Activated T-cell treated with anti-CD3 and anti-CD28 coated beads for 24 hours (primary cell): ENCODE measurements around the gene UBFD1.
"Not testable (repeated sequence)": the region's sequence is repeated elsewhere in the genome, so short reads cannot be mapped to it uniquely, and the experiment has no call there.

Experiments
- DNase-seq: peaks from one replicate; pipeline ENCODE4 v3.0.0-alpha.2; 2020; ENCODE audit warnings: low read depth

The UBFD1 gene, protein sequence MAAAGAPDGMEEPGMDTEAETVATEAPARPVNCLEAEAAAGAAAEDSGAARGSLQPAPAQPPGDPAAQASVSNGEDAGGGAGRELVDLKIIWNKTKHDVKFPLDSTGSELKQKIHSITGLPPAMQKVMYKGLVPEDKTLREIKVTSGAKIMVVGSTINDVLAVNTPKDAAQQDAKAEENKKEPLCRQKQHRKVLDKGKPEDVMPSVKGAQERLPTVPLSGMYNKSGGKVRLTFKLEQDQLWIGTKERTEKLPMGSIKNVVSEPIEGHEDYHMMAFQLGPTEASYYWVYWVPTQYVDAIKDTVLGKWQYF

DNA sequence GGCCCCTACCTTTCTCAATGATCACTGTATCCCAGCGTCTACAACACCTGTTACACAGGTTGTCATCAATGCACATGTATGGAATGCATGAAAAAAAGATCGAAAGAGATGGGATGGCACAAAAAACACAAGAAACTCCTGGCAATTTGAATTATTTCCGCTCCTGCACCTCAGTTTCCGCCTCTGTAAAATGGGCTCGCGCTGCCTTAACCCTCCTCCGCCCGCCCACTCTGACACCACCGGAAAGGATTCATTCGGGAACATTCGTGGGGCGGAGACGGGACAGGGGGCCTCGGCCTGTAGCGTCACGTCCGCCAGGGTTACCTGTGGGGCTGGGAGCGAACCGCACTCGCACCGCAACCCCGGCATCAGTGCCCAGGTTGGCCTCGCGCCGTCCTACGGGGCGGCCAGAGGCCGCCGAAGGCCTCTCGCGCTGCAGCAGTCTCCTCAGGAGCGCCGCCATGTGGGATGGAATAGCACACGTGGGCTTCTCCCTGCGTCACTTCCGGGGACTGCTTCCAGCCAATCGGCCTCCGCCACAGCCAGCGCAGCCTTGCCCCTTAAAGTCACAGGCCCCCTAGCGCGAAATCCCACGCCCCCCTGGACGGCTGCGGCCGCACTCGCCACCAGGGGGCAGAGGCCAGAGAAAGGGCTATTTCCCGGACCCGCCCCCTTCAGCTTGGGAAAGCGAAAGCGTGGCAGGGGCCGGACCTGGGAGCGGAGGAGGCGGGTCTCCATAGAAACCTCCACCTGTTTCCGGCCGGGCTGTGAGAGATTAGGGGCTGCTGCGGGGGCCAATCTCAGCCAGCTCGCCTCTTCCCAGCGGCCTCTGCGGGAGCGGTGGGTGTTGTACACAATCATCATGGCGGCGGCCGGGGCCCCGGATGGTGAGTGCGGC is at the start of gene UBFD1, which contains the start of gene EARS2:
Gene UBFD1, plus strand, starts transcription at position 847 of the 898 bp plus-strand sequence. Its CDS starts 16 bp downstream, at position 863.
Gene EARS2, minus strand, starts transcription at position 470 of the 898 bp plus-strand sequence. Its CDS starts 7 bp downstream, at position 463.
- DNase-seq = peak; percentile 99

DNA sequence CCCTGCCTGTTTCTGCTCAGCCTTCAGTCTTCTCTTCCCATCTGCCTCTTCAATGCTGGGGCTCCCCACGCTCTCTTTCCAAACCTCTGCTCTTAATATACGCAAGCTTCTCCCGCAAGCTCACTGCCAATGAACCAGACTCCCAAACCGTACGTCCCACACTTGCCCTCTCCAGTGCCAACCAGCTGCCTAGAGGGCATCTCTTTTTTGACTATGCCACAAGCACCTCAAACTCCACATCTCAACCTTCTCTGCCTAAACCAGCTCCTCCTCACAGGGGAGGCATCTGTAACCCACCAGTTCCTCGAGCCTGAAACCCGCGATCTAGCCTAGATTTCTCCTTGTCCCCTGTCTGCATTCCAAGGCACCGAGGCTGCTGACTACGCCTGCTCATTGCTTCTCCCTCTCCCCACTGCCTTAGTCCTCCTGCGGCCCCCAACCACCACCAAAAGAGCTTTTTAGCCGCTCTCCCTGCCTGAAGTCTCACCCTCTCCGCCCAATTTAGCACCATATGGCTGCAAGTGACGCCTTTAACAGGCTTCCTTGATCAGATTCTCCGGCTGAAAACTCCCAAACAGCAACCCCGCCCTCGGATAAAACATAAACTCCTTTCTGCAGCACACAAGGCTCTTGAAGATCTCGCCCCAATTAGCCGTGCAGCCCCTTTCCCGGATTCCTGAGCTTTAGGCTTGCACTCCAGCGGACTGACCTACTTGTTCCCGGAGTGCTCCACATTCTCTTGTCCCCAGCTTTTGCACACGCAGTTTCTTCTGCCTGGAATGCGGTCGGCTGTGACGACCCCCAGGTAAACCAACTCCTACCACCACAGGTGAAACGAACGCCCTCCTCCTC is 48.7 kb upstream of the UBFD1 start:
- DNase-seq = no peak

DNA sequence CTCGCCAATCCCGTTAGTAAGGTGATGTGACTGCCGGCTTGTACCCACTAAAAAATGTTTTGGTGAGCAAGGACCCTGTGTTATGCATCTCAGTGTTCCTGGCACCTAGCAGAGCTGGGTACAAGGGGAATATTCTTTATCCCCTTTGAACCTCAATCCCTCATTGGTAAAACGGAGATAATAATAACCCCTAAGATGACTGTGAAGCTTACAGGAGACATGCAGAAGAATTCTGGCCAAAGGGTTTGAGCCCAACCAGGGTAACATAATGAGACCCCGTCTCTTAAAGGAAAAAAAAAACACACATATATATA is 48.1 kb upstream of the UBFD1 start:
- DNase-seq = no peak

DNA sequence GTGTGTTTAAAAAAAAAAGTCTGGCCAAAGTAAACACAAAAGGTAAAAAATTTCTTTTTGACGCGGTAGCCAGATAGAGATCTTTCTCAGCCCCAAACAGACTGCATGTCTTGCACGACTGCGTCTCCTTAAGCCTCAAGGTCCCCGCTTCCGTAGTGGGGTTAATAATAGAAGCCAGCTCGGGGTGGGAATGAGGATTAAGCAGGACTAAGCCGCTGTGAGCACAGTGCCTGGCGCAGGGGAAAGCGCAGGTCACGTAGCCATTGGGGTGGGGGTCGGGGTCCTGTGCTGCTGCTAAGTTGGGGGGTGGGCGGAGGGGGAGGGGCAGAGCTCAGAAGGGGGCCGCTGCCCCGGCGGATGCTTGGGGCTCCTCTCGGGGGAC is 47.8 kb upstream of the UBFD1 start:
- peak; percentile 7 for DNase-seq

DNA sequence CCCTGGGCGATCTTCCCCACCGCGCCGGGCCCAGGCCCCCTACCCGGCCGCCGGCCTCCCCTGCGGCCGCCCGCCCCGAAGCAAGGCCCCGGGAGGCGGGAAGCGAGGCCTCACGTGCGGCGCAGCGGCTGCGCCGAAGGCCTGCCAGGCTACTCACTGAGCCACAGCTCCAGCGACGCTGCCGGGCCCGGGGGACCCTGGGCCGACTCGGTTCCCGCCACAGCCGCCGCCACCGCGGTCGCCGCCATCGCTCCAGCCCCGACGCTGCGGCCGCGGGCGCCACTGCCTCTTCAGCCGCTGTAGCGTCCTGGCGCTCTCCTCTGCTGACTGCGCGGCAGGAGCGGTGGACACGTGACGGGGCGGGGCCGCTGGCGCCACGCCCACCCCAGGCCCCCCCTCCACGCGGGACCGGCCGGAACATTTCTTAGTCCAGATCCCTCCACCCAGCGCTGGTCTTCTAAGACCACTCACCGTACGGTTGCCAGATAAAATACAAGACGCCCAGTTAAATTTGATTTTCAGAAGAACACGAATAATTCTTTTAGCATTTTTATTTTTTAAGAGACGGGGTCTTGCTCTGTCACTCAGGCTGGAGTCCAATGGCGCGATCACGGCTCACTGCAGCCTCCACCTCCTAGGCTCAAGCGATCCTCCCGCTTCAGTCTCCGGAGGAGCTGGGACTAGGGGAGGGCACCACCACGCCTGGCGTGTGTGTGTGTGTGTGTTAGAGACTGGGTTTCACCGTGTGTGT is 47.2 kb upstream of the UBFD1 start, which contains the start of gene GGA2:
Gene GGA2, minus strand, starts transcription at position 331 of the 751 bp plus-strand sequence. Its CDS starts 83 bp downstream, at position 248.
- peak; percentile 76 for DNase-seq

DNA sequence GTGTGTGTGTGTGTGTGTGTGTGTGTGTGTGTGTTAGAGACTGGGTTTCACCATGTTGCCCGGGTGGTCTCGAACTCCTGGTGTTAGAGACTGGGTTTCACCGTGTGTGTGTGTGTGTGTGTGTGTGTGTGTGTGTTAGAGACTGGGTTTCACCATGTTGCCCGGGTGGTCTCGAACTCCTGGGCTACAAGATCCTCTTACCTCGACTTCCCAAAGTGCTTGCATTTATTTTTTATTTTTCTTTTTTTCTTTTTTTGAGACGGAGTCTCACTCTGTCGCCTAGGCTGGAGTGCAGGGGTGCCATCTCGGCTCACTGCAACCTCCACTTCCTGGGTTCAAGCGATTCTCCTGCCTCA is 46.6 kb upstream of the UBFD1 start:
- DNase-seq = not testable (repeated sequence)

DNA sequence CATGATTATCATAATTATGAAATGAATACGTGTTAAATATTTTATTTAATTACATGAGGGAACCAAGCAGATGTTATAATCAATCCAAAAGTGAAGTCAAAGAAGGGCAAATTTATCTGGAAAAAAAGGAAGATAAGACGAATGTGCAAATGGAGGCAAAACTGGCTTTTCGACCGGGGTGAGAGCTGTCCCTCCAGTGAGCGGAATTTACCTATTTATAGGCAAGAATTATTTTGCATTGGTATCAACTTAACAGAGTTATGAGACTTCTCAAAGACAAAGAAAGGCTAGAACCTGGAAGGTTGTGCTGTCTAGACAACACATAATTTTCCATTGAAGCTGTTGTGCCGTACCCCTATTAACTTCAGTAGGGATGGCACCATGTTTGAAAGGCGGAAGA is 45.8 kb upstream of the UBFD1 start:
- no peak for DNase-seq

DNA sequence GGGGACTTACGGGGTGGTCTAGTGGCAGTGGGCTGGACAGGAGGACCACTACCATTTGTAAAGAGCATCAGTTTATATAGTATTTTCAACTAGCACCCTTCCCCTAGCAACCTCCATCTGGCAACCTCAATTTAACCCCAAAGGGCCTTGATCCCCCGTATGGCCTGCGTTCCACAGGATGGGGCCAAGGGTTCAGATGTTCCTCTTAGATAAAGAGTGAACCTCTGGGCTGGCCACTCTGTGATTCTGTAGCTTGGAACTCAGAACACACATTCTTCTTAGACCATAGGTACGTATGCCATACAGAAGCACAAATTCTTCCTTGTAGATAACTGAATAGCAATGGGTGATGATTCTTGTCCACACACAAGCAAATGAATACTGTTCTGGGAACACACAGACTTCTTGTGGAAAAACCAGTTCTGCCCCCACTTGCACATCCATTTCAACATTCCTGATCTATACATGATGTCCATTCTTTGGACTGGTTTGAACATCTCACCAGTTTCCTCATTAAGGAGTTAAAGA is 45.3 kb upstream of the UBFD1 start:
- no peak for DNase-seq

DNA sequence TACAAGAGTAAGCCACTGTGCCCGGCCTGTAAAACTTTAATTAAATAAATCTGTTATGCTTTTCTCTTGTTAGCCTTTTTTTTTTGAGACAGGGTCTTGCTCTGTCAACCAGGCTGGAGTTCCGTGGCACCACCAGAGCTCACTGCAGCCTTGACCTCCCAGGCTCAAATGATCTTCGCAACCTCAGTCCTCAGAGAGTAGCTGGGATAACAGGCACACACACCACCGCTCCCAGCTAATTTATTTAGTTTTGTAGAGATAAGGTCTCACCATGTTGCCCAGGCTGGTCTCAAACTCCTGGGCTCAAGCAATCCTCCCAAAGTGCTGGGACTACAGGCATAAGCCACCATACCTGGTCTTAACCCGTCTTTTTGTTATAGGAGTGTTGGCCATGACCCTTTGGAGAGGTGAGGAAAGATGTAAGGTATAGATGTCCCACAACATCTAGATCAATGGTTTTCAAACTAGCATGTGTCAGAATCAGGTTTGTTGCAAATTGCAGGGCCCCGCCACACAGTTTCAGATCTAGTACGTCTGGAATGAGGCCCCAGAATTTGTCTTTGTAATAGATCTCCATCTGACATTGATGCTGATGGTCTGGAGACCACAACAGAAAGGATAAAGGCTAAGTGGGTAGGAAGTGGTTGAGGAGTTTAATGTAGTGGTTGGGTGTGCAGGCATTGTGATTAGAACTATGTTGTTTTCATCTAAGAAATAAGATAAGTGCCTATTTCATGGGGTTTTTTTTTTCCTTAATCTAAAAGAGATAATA is 43.0 kb upstream of the UBFD1 start:
- DNase-seq = peak; percentile 8

DNA sequence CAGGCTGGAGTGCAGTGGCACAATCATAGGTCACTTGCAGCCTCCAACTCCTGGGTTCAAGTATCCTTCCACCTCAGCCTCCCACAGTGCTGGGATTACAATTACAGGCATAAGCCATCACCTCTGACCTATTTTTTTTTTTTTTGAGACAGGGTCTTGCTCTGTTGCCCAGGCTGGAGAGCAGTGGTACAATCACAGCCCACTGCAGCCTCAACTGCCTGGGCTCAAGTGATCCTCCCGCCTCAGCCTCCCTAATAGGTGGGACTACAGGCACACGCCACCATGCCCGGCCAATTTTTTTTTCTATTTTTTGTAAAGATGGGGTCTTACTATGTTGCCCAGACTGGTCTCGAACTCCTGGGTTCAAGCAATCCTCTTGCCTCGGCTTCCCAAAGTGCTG is 41.6 kb upstream of the UBFD1 start:
- no peak for DNase-seq

DNA sequence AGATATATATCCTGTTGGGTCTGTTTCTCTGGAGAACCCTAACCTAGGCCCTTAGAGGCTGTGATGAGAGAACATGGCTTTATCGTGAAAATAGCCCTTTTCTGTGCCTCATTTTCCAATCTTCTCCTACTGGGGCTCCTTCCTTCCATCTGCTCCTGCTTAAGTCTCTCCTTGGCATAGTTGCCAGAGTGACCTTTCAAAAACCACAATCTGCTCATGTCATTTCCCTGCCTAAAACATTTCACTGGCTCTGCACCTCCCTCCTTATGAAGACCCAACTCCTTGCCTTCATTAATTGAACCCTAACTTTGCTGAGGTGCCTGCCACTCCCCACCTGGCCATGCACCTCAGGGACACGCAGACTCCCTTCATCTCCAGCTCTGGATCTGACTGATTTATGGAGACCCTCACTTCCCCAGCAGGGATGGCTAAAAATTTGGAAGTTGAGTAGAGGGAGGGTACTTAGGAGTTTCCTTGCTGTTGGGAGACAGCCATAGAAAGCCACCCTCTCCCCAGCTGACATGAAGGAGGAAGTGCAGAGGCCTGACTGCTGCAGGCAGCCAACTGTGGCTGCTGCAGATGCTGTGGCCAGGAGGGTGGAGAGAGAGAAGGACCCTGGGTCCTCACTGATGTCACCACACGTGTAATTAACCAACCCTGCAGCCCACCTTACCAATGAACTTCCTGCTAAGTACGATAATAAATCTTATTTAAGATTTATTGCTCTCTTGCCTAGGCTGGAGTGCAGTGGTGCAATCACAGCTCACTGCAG is 41.0 kb upstream of the UBFD1 start:
- no peak for DNase-seq

DNA sequence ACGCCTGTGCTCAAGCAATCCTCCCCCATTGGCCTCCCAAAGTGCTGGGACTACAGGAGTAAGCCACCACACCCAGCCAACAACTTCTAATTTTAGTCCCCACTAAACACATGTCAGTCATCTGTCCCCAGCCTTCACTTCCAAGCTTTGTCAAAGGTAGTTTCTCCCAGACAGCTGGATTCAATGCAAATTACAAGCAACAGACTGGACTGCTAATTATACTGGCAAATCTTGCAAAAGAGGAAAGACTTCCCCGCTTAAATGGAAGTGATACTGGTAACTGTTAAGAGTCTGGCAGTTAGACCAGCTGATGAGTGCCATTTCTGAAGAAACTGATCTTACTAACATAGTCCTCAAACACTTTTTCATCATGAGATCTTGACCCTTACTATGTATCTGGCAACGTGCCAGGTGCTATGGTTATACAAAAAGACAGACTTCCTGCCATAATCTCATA is 39.1 kb upstream of the UBFD1 start:
- DNase-seq = no peak

DNA sequence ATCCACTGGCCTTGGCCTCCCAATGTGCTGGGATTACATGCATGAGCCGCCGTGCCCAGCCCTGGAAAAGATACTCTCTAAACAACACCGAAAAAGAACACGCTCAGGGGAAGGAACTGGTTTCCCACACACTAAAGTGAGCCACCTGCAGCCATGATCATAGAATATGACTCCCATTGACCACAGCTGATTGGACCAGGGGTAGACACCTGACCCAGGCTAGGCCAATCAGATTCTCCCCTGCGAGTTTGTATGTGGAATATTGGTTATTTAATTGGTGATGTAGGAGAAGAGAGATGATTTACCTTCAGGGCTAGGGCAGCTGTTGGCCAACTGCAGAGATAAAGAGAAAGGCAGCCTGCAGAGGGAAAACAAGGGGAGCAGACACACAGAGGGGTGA is 38.2 kb upstream of the UBFD1 start:
- no peak for DNase-seq

DNA sequence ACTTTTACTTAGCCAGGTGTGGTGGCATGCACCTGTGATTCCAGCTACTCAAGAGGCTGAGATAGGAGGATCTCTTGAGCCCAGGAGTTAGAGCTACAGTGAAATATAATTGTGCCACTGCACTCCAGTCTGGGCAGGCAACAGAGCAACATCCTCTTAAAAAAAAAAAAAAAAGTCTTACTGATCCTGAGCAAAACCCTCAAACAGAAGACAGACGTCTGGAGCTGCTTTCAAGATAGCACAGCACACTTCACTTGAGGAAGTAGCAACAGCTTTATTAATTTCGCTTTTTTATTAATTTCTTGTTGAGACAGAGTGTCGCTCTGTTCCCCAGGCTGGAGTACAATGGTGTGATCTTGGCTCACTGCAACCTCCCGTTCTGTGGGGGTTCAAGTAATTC is 37.0 kb upstream of the UBFD1 start:
- no peak for DNase-seq

DNA sequence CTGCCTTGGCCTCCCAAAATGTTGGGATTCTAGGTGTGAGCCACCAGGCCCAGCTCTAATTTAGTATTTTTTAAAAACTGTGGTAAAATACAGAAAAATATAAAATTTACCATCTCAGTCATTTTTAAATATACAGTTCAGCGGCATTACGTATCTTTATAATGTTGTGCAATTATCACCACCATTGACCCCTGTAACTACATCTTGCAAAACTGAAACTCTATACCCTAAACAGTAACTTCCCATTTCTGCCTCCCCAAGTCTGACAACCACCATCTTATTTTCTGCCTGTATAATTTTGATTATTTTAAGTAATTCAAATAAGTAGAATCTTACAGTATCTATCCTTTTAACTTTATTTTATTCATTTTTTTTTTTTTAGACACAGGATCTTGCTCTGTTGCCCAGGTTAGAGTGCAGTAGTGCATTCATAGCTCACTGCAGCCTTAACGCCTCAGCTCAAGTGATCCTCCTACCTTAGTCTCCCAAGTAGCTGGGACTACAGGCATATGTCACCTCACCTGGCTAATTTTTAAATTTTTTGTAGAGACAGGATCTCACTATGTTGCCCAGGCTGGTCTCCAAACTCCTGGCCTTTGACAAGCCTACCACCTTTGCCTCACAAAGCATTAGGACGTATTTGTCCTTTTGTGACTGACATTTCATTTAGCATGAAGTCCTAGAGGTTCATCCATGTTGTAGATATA is 36.3 kb upstream of the UBFD1 start:
- no peak for DNase-seq

DNA sequence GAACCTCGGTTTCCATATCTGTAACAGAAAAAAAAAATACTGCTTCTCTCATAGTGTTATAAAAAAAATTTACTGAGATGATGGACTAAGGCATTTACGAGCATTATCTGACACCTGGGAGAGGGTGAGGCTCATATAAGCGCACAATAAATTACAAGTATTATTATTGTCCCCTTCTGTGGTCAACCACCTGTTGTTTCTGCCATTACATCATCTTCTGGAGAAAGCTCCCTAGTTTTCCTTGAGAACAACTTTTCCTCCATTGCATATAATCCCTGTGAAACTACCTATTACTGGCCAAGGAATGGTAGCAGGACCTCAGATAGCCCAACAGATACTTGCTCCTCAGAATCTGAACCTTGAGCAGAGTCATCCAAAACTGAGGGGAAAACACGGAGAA is 35.6 kb upstream of the UBFD1 start:
- DNase-seq = no peak

DNA sequence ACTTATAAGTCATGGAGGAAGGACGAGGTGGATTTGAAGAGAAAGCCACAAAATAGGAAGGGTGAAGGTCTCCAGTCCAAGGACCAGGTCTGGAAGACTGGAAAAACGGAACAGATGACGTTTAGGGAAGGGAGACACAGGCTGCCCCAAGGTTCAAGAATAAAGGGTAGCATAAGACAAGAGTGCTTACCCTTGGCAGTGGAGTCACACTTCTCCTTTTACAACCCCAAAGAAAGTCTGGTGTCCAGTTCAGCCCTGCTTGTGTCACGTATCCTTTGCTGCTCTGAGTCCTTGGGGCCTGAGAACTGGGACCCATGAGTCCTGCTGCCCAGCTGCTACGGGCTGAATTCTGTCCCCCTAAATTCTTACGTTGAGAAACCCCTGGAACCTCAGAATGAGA is 34.2 kb upstream of the UBFD1 start:
- no peak for DNase-seq

DNA sequence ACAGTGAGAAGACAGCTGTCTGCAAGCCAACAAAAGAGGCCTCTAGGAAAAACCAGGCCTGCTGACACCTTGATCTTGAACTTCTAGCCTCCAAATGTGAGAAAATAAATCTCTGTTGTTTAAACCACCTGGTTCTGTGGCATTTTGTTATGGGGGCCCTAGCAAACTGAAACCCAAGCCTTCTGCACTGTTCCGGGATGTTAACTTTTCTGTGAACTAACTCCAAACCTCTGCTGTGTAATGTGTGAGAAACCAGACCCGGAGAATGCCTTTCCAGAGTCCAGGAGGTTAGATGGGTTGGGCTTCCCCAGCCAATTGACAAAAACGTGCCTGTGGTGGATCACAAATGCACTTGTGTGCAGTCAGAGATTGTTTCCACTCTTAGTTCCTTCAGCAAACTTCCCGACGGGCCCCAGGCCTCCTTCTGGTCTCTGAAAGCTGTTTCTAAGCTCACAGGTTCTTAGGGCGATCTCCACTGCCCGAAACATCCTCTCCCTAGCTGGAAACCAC is 33.6 kb upstream of the UBFD1 start:
- DNase-seq = no peak

DNA sequence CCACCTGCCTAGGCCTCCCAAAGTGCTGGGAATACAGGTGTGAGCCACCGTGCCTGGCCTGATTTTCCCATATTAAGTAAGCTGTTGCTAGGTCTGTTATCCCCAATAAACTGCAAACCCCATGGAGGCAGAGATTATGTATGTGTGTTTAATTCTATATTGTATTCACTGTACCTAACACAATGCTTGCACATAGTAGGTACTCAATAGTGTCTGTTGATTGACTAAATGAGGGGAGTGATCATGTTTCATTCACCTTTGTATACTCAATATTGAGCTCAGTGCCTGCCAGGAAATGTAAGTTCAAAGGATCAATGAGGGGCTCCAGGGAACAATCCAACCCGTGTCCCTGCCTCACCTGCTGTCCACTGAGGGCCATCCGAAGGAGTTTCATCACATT is 32.6 kb upstream of the UBFD1 start:
- no peak for DNase-seq
